Tibial nerve (tissue), 3 donors: ENCODE data around the gene KIDINS220.

Experiments used
- CTCF ChIP-seq, 5 experiments: fragments of 200-600 bp in 3 of 5; fragments of 450-650 bp in 2 of 5; sonication (generic) in 3 of 5; IDR thresholded peaks; one replicate each; pipeline ENCODE4 v1.5.1; 2016 to 2019; ENCODE audit warnings: antibody characterized with exemption in 5 of 5, mild to moderate bottlenecking in 3 of 5, moderate library complexity in 2 of 5
- POLR2A ChIP-seq, 2 donors: fragments of 450-650 bp; IDR thresholded peaks; one replicate each; pipeline ENCODE4 v1.6.1; 2017; ENCODE audit warnings: antibody characterized with exemption in 2 of 2, mild to moderate bottlenecking in 2 of 2, moderate library complexity in 2 of 2

- TF ChIP-seq POLR2A (IDR thresholded peaks at IDR 0.05): peak in 1 of 2 donors; percentile 13
- no peak for TF ChIP-seq CTCF (IDR thresholded peaks at IDR 0.05)
Observed at GRCh38 chr2:8684878-8685696, 152.3 kb downstream of the KIDINS220 start.
